IMR-90 (cell line): ENCODE results near the gene TP73. TPM values are rescaled to one million over a fixed set of nuclear protein-coding genes. Genes with fewer than 3 reads are reported as not detected.

Experiments used
- ATAC-seq: fragments of 200-7000 bp; cut with Tn5 transposase; 2 replicates; pipeline ENCODE4 v1.9.1; 2020; ENCODE audit warnings: low read depth, mild to moderate bottlenecking, moderate library complexity
- BruUV-seq: library from RNA; stranded (reverse); fragments of 400-500 nt; replicated peaks from 2 replicates; lab custom pipeline; 2021; lab: Mats Ljungman, UMichigan
- CTCF ChIA-PET: fragments of 300-600 bp; formaldehyde crosslinking; extraction: SDS; loops from one replicate; lab custom pipeline; 2021; ENCODE audit warnings: antibody characterized with exemption; lab: Yijun Ruan, JAX
- POLR2A ChIA-PET: fragments of 300-600 bp; sonication (Branson Sonifier 250); formaldehyde crosslinking; loops from one replicate; lab custom pipeline; 2022; ENCODE audit warnings: antibody characterized with exemption; ENCODE audit not compliant: unreplicated experiment; lab: Charles Lee
- DNase-seq: peaks from one replicate; pipeline ENCODE4 v3.0.0; 2013
- H2AFZ ChIP-seq: replicated peaks from 2 replicates; pipeline ENCODE3; 2013; ENCODE audit warnings: low read length, mild to moderate bottlenecking; ENCODE audit not compliant: poor library complexity
- H2AK5ac ChIP-seq: 2 replicates; pipeline ENCODE4 v1.6.1; 2013; ENCODE audit warnings: low read depth, low read length, inconsistent platforms
- H2AK9ac ChIP-seq: replicated peaks from 2 replicates; pipeline ENCODE3; 2013; ENCODE audit warnings: mild to moderate bottlenecking, low read depth, low read length, moderate library complexity; ENCODE audit not compliant: poor library complexity
- H2BK120ac ChIP-seq: 2 replicates; pipeline ENCODE4 v1.6.1; 2013; ENCODE audit warnings: low read depth, low read length, inconsistent platforms
- H2BK15ac ChIP-seq: 3 replicates; pipeline ENCODE4 v1.6.1; 2013; ENCODE audit warnings: low read depth, low read length, inconsistent platforms
- H2BK20ac ChIP-seq: 2 replicates; pipeline ENCODE4 v1.6.1; 2013; ENCODE audit warnings: low read depth, mild to moderate bottlenecking, inconsistent platforms, low read length, moderate library complexity
- H2BK5ac ChIP-seq: 2 replicates; pipeline ENCODE4 v1.6.1; 2013; ENCODE audit warnings: mild to moderate bottlenecking, low read depth, low read length, inconsistent platforms; ENCODE audit not compliant: poor library complexity, severe bottlenecking
- H3K14ac ChIP-seq: replicated peaks from 2 replicates; pipeline ENCODE4 v1.6.1; 2013; ENCODE audit warnings: low read depth, low read length, inconsistent platforms
- H3K18ac ChIP-seq: 2 replicates; pipeline ENCODE4 v1.6.1; 2013; ENCODE audit warnings: low read depth, low read length, control low read depth
- H3K23ac ChIP-seq: 2 replicates; pipeline ENCODE4 v1.6.1; 2013; ENCODE audit warnings: low read depth, low read length, inconsistent platforms
- H3K27ac ChIP-seq: 2 replicates; pipeline ENCODE4 v1.5.1; 2013; ENCODE audit warnings: mild to moderate bottlenecking, control low read depth, low read length; ENCODE audit not compliant: insufficient read depth
- H3K27me3 ChIP-seq: 2 replicates; pipeline ENCODE4 v1.6.1; 2013; ENCODE audit warnings: low read length; ENCODE audit not compliant: control insufficient read depth, insufficient read depth
- H3K36me3 ChIP-seq: 2 replicates; pipeline ENCODE4 v1.6.1; 2013; ENCODE audit warnings: low read length, mixed read lengths; ENCODE audit not compliant: control insufficient read depth, insufficient read depth
- H3K4ac ChIP-seq: 2 replicates; pipeline ENCODE4 v1.6.1; 2013; ENCODE audit warnings: low read depth, low read length, inconsistent platforms
- H3K4me1 ChIP-seq: 2 replicates; pipeline ENCODE4 v1.6.1; 2013; ENCODE audit warnings: low read length, mixed read lengths; ENCODE audit not compliant: control insufficient read depth, insufficient read depth
- H3K4me2 ChIP-seq: 2 replicates; pipeline ENCODE4 v1.6.1; 2013; ENCODE audit warnings: low read depth, mild to moderate bottlenecking, control low read depth, low read length, moderate library complexity
- H3K4me3 ChIP-seq: 2 replicates; pipeline ENCODE4 v1.5.1; 2013; ENCODE audit warnings: low read depth, mild to moderate bottlenecking, control low read depth, low read length, moderate library complexity; ENCODE audit not compliant: insufficient read depth
- H3K56ac ChIP-seq: 2 replicates; pipeline ENCODE4 v1.6.1; 2013; ENCODE audit warnings: low read length, inconsistent platforms; ENCODE audit not compliant: insufficient read depth; ENCODE audit errors: extremely low read depth
- H3K79me1 ChIP-seq, 2 experiments: 2 replicates each; pipeline ENCODE4 v1.6.1; 2013; ENCODE audit warnings: low read length in 2 of 2, inconsistent platforms in 1 of 2, low read depth in 1 of 2
- H3K9ac ChIP-seq: 2 replicates; pipeline ENCODE4 v1.6.1; 2013; ENCODE audit warnings: low read depth, low read length, control low read depth
- H3K9me1 ChIP-seq: 2 replicates; pipeline ENCODE4 v1.6.1; 2013; ENCODE audit warnings: low read length, inconsistent platforms; ENCODE audit not compliant: insufficient read depth
- H3K9me3 ChIP-seq: 2 replicates; pipeline ENCODE4 v1.6.1; 2013; ENCODE audit warnings: low read length; ENCODE audit not compliant: control insufficient read depth, insufficient read depth
- H4K20me1 ChIP-seq: 2 replicates; pipeline ENCODE4 v1.6.1; 2013; ENCODE audit warnings: low read length, inconsistent platforms; ENCODE audit not compliant: insufficient read depth
- H4K5ac ChIP-seq: 2 replicates; pipeline ENCODE4 v1.6.1; 2013; ENCODE audit warnings: mild to moderate bottlenecking, low read depth, low read length, control low read depth
- H4K8ac ChIP-seq, 2 experiments: 2 replicates each; pipeline ENCODE4 v1.6.1; 2013; ENCODE audit warnings: low read depth in 2 of 2, low read length in 2 of 2, control low read depth in 1 of 2, inconsistent platforms in 1 of 2
- H4K91ac ChIP-seq: 2 replicates; pipeline ENCODE4 v1.6.1; 2013; ENCODE audit warnings: low read depth, low read length, inconsistent platforms; ENCODE audit not compliant: insufficient read depth
- BHLHE40 ChIP-seq: fragments of 150-350 bp; IDR thresholded peaks from 2 replicates; pipeline ENCODE4 v1.6.1; 2016; ENCODE audit warnings: mild to moderate bottlenecking, low read depth, low read length
- CEBPB ChIP-seq: IDR thresholded peaks from 2 replicates; pipeline ENCODE4 v1.6.1; 2012; ENCODE audit warnings: low read depth, low read length, improper control_type of control experiment
- FOS ChIP-seq: fragments of 150-350 bp; IDR thresholded peaks from 2 replicates; pipeline ENCODE4 v1.6.1; 2016; ENCODE audit warnings: low read depth, low read length
- MAFK ChIP-seq: IDR thresholded peaks from 2 replicates; pipeline ENCODE4 v1.6.1; 2012; ENCODE audit warnings: low read depth, low read length, improper control_type of control experiment
- MAZ ChIP-seq: IDR thresholded peaks from 2 replicates; pipeline ENCODE4 v1.6.1; 2012; ENCODE audit warnings: low read depth, mild to moderate bottlenecking, low read length, improper control_type of control experiment, moderate library complexity, borderline replicate concordance
- MXI1 ChIP-seq: IDR thresholded peaks from 2 replicates; pipeline ENCODE4 v1.6.1; 2012; ENCODE audit warnings: low read depth, mild to moderate bottlenecking, low read length, moderate library complexity, borderline replicate concordance
- NFE2L2 ChIP-seq: fragments of 150-350 bp; IDR thresholded peaks from 2 replicates; pipeline ENCODE4 v1.6.1; 2016; ENCODE audit warnings: low read depth, mild to moderate bottlenecking, low read length
- POLR2A ChIP-seq: IDR thresholded peaks from 2 replicates; pipeline ENCODE4 v1.6.1; 2012; ENCODE audit warnings: mild to moderate bottlenecking, low read depth, low read length
- RAD21 ChIP-seq: IDR thresholded peaks from 2 replicates; pipeline ENCODE4 v1.6.1; 2012; ENCODE audit warnings: low read length, improper control_type of control experiment
- RCOR1 ChIP-seq: IDR thresholded peaks from 2 replicates; pipeline ENCODE4 v1.6.1; 2012; ENCODE audit warnings: mild to moderate bottlenecking, low read length, improper control_type of control experiment; ENCODE audit not compliant: insufficient replicate concordance
- WGBS, 2 experiments: methylation state at CpG; one replicate each; pipeline versions ENCODE4 v1.1.5 to v1.1.7; 2013; ENCODE audit warnings: missing lambda C conversion rate in 2 of 2; ENCODE audit not compliant: insufficient read length in 1 of 2; ENCODE audit errors: extremely low coverage in 2 of 2; 5-methylcytosine and 5-hydroxymethylcytosine counted together
- dilution Hi-C: fragments of 300-500 bp; cut with HindIII; formaldehyde crosslinking; loops from one replicate; pipeline ENCODE4 v1.14.3; 2018; ENCODE audit warnings: low sequenced_read_pairs; ENCODE audit not compliant: unreplicated experiment
- in situ Hi-C: fragments of 300-500 bp; cut with MboI; formaldehyde crosslinking; loops from 3 replicates; pipeline ENCODE4 v1.14.3; 2019; ENCODE audit warnings: low sequenced_read_pairs, inconsistent platforms, mixed read lengths
- intact Hi-C: fragments of 100-400 bp; cut with micrococcal nuclease; formaldehyde crosslinking; loops from 2 replicates; pipeline ENCODE4 v1.10.0; 2022
- polyA plus RNA-seq, 3 experiments: library from polyadenylated mRNA; depleted of rRNA; stranded (reverse); fragments of >200 nt; gene quantifications; 2 replicates each; pipeline ENCODE4 v1.2.3, GENCODE V29; 2012; ENCODE audit warnings: low replicate concordance in 1 of 3
- total RNA-seq: library from RNA; depleted of rRNA; stranded (reverse); fragments of >200 nt; gene quantifications from 2 replicates; pipeline ENCODE4 v1.2.3, GENCODE V29; 2012
- TF ChIP-seq, protein P1 (sequence below): fragments of 150-350 bp; IDR thresholded peaks from 2 replicates; pipeline ENCODE4 v1.6.1; 2016; ENCODE audit warnings: low read depth, mild to moderate bottlenecking, low read length, moderate library complexity, borderline replicate concordance

The TP73 gene
- total and polyA plus RNA-seq, 2 of the 4 experiments (the other 2 are of a cell fraction): not detected

GRCh38 chr1:3625151-3625907 lies 27.0 kb upstream of the TP73 start:
- H4K91ac ChIP-seq: no peak overlapping the region
- peak overlapping the region; percentile 86 for H2AFZ ChIP-seq
- no peaks in the 10 kb centered on the region; the same call in none of the 2 replicates for H4K20me1 ChIP-seq
- ChIA-PET POLR2A (no interaction called here), CTCF (no interaction called here)
- H3K18ac ChIP-seq: no peak overlapping the region
- no peaks in the 10 kb centered on the region for H3K9me3 ChIP-seq
- H2AK9ac ChIP-seq: peak overlapping the region; percentile 88
- H3K27ac ChIP-seq: peak overlapping the region; percentile 84
- peak overlapping the region; percentile 92 for H3K4me3 ChIP-seq
- no peak overlapping the region for H3K4ac ChIP-seq
- BruUV-seq: no TSS peak
- H3K23ac ChIP-seq: no peak overlapping the region
- H3K9ac ChIP-seq: peak overlapping the region; percentile 81
- H3K56ac ChIP-seq: 0 out of 2 replicates have a peak overlapping the region, but pooled peaks have one; percentile 38
- H2BK120ac ChIP-seq: no peak overlapping the region
- peak overlapping the region in 1 of 2 experiments; percentile 2; a peak in 1 of 4 replicates for H4K8ac ChIP-seq
- no peak overlapping the region for H2BK20ac ChIP-seq
- H3K9me1 ChIP-seq: no peaks in the 10 kb centered on the region; the same call in 1 of the 2 replicates
- dilution Hi-C loops (no loop called here), intact Hi-C loops (no loop called here), in situ Hi-C loops (no loop called here)
- no peak overlapping the region for H3K14ac ChIP-seq
- H2BK5ac ChIP-seq: no peak overlapping the region
- H4K5ac ChIP-seq: no peak overlapping the region; the same call in 1 of the 2 replicates
- H3K79me1 ChIP-seq: peaks cover 12 to 23% of the 10 kb centered on the region in 2 experiments; a peak in 3 of 4 replicates
- 4% methylated on average over 24 of the region's 71 CpGs; no CpG with 5 or more reads in 1 of the 2 experiments for WGBS, 2 experiments
- H3K36me3 ChIP-seq: peaks cover 30% of the 10 kb centered on the region
- peak; percentile 30 for ATAC-seq
- peak overlapping the region; percentile 30; the same call in 1 of the 2 replicates for H2AK5ac ChIP-seq
- no peaks in the 10 kb centered on the region for H3K27me3 ChIP-seq
- TF ChIP-seq FOS: no peak
- TF ChIP-seq NFE2L2: no peak
- TF ChIP-seq MXI1: peak; percentile 53; the same call in 1 of the 2 replicates
- TF ChIP-seq MAZ: peak; percentile 10; the same call in 1 of the 2 replicates
- TF ChIP-seq, protein P1, sequence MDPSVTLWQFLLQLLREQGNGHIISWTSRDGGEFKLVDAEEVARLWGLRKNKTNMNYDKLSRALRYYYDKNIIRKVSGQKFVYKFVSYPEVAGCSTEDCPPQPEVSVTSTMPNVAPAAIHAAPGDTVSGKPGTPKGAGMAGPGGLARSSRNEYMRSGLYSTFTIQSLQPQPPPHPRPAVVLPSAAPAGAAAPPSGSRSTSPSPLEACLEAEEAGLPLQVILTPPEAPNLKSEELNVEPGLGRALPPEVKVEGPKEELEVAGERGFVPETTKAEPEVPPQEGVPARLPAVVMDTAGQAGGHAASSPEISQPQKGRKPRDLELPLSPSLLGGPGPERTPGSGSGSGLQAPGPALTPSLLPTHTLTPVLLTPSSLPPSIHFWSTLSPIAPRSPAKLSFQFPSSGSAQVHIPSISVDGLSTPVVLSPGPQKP: no peak
- TF ChIP-seq CEBPB: no peak
- TF ChIP-seq RCOR1: no peak
- no peak for TF ChIP-seq POLR2A
- TF ChIP-seq RAD21: no peak
- TF ChIP-seq BHLHE40: 0 out of 2 replicates have a peak, but pooled peaks have one; percentile 6
- no peak for TF ChIP-seq MAFK
- H3K4me1 ChIP-seq: peaks cover 7% of the 10 kb centered on the region
- H2BK15ac ChIP-seq: no peak overlapping the region
- DNase-seq: peak; percentile 39
- peak overlapping the region; percentile 98 for H3K4me2 ChIP-seq
